Mesendoderm (in vitro differentiated cells): ENCODE results near the gene ZBTB39.

Experiments used
- DNase-seq: peaks from one replicate; pipeline ENCODE4 v3.0.0; 2013
- H2AK5ac ChIP-seq: 2 replicates; pipeline ENCODE4 v1.6.1; 2013; ENCODE audit warnings: low read length, inconsistent platforms
- H2BK120ac ChIP-seq: 2 replicates; pipeline ENCODE4 v1.6.1; 2013; ENCODE audit warnings: low read depth, mild to moderate bottlenecking, low read length, moderate library complexity, mixed read lengths
- H2BK15ac ChIP-seq: replicated peaks from 2 replicates; pipeline ENCODE4 v1.6.1; 2013; ENCODE audit warnings: low read depth, mild to moderate bottlenecking, moderate library complexity
- H2BK5ac ChIP-seq: 2 replicates; pipeline ENCODE4 v1.6.1; 2013; ENCODE audit warnings: low read length, inconsistent platforms
- H3K18ac ChIP-seq: 2 replicates; pipeline ENCODE4 v1.6.1; 2013; ENCODE audit warnings: mild to moderate bottlenecking, low read length, mixed read lengths
- H3K23ac ChIP-seq: one replicate; pipeline ENCODE4 v1.6.1; 2013; ENCODE audit warnings: low read length
- H3K27ac ChIP-seq: 2 replicates; pipeline ENCODE4 v1.5.1; 2013; ENCODE audit warnings: low read depth, mild to moderate bottlenecking, inconsistent platforms, low read length, moderate library complexity
- H3K27me3 ChIP-seq: 2 replicates; pipeline ENCODE4 v1.6.1; 2013; ENCODE audit warnings: low read length, control low read depth, mild to moderate bottlenecking, inconsistent platforms; ENCODE audit not compliant: insufficient read depth, poor library complexity
- H3K36me3 ChIP-seq: 2 replicates; pipeline ENCODE4 v1.6.1; 2013; ENCODE audit warnings: low read length, inconsistent platforms; ENCODE audit not compliant: control insufficient read depth, insufficient read depth
- H3K4ac ChIP-seq: one replicate; pipeline ENCODE4 v1.6.1; 2013; ENCODE audit warnings: low read depth, mild to moderate bottlenecking, low read length, moderate library complexity
- H3K4me1 ChIP-seq: 2 replicates; pipeline ENCODE4 v1.6.1; 2013; ENCODE audit warnings: low read depth, low read length, inconsistent platforms; ENCODE audit not compliant: control insufficient read depth
- H3K4me2 ChIP-seq: 2 replicates; pipeline ENCODE4 v1.6.1; 2013; ENCODE audit warnings: low read length
- H3K4me3 ChIP-seq: 2 replicates; pipeline ENCODE4 v1.5.1; 2013; ENCODE audit warnings: mild to moderate bottlenecking, low read length
- H3K56ac ChIP-seq: one replicate; pipeline ENCODE4 v1.6.1; 2013; ENCODE audit warnings: low read length
- H3K79me1 ChIP-seq: 2 replicates; pipeline ENCODE4 v1.6.1; 2013; ENCODE audit warnings: low read length, inconsistent platforms
- H3K79me2 ChIP-seq: 2 replicates; pipeline ENCODE4 v1.6.1; 2013; ENCODE audit warnings: mild to moderate bottlenecking, low read length; ENCODE audit not compliant: control insufficient read depth, insufficient read depth
- H3K9ac ChIP-seq: 2 replicates; pipeline ENCODE4 v1.6.1; 2013; ENCODE audit warnings: low read length, inconsistent platforms
- H4K5ac ChIP-seq: one replicate; pipeline ENCODE4 v1.6.1; 2013; ENCODE audit warnings: low read length
- H4K8ac ChIP-seq: one replicate; pipeline ENCODE4 v1.6.1; 2013; ENCODE audit warnings: low read depth, mild to moderate bottlenecking, control low read depth, low read length, moderate library complexity
- WGBS: extraction: QIAGEN DNeasy Blood & Tissue Kit; methylation state at CpG from one replicate; pipeline ENCODE4 v1.1.7; 2013; ENCODE audit warnings: low lambda C conversion rate, missing lambda C conversion rate; ENCODE audit not compliant: insufficient coverage; ENCODE audit errors: extremely low coverage; 5-methylcytosine and 5-hydroxymethylcytosine counted together

ZBTB39 gene

GRCh38 chr12:57046086-57046791 is 39.9 kb upstream of the ZBTB39 start:
- Histone ChIP-seq H3K9ac (no peak overlapping the region), H3K36me3 (no peaks in the 10 kb centered on the region), H2BK15ac (no peak overlapping the region), H3K4me1 (no peaks in the 10 kb centered on the region), H4K8ac (no peak overlapping the region), H3K27ac (no peak overlapping the region), H3K4me3 (no peak overlapping the region), H2BK5ac (no peak overlapping the region), H3K79me2 (no peaks in the 10 kb centered on the region), H3K4ac (no peak overlapping the region), H3K4me2 (no peak overlapping the region), H3K56ac (no peak overlapping the region), H3K27me3 (peaks cover 2% of the 10 kb centered on the region), H2BK120ac (no peak overlapping the region), H3K18ac (no peak overlapping the region), H3K23ac (no peak overlapping the region), H2AK5ac (no peak overlapping the region), H3K79me1 (no peaks in the 10 kb centered on the region), H4K5ac (no peak overlapping the region)
- no peak for DNase-seq
- no CpG with 5 or more reads among the region's 6 CpGs for WGBS

GRCh38 chr12:57044889-57045288 is 38.5 kb upstream of the ZBTB39 start:
- Histone ChIP-seq H2BK120ac (no peak overlapping the region), H3K18ac (no peak overlapping the region), H3K79me1 (no peaks in the 10 kb centered on the region), H2BK15ac (no peak overlapping the region), H2BK5ac (no peak overlapping the region), H3K4me1 (no peaks in the 10 kb centered on the region), H3K27ac (no peak overlapping the region), H3K4ac (no peak overlapping the region), H3K23ac (no peak overlapping the region), H4K5ac (no peak overlapping the region), H3K27me3 (no peaks in the 10 kb centered on the region), H4K8ac (no peak overlapping the region), H3K79me2 (no peaks in the 10 kb centered on the region), H3K56ac (no peak overlapping the region), H3K9ac (no peak overlapping the region), H3K36me3 (no peaks in the 10 kb centered on the region), H3K4me2 (no peak overlapping the region), H2AK5ac (no peak overlapping the region), H3K4me3 (no peak overlapping the region)
- WGBS: no CpG with 5 or more reads among the region's 3 CpGs
- DNase-seq: no peak

GRCh38 chr12:57044468-57044867 is 38.1 kb upstream of the ZBTB39 start:
- Histone ChIP-seq H2AK5ac (no peak overlapping the region), H3K9ac (no peak overlapping the region), H3K4me1 (no peaks in the 10 kb centered on the region), H3K56ac (no peak overlapping the region), H4K8ac (no peak overlapping the region), H2BK15ac (no peak overlapping the region), H3K79me2 (no peaks in the 10 kb centered on the region), H3K79me1 (no peaks in the 10 kb centered on the region), H3K36me3 (no peaks in the 10 kb centered on the region), H3K4ac (no peak overlapping the region), H2BK120ac (no peak overlapping the region), H3K4me3 (no peak overlapping the region), H3K27ac (no peak overlapping the region), H4K5ac (no peak overlapping the region), H3K27me3 (no peaks in the 10 kb centered on the region), H2BK5ac (no peak overlapping the region), H3K18ac (no peak overlapping the region), H3K4me2 (no peak overlapping the region), H3K23ac (no peak overlapping the region)
- no CpG with 5 or more reads among the region's 6 CpGs for WGBS
- no peak for DNase-seq

GRCh38 chr12:57042695-57043094 is 36.3 kb upstream of the ZBTB39 start:
- Histone ChIP-seq H3K4me2 (no peak overlapping the region), H2BK5ac (no peak overlapping the region), H3K23ac (no peak overlapping the region), H4K5ac (no peak overlapping the region), H3K4me1 (no peaks in the 10 kb centered on the region), H2BK15ac (no peak overlapping the region), H3K36me3 (no peaks in the 10 kb centered on the region), H3K79me2 (no peaks in the 10 kb centered on the region), H3K4ac (no peak overlapping the region), H3K9ac (no peak overlapping the region), H3K27ac (no peak overlapping the region), H2AK5ac (no peak overlapping the region), H3K79me1 (no peaks in the 10 kb centered on the region), H3K4me3 (no peak overlapping the region), H3K18ac (no peak overlapping the region), H2BK120ac (no peak overlapping the region), H4K8ac (no peak overlapping the region), H3K27me3 (no peaks in the 10 kb centered on the region), H3K56ac (no peak overlapping the region)
- DNase-seq: no peak
- WGBS: no CpG with 5 or more reads among the region's 2 CpGs

GRCh38 chr12:57040750-57041149 is 34.4 kb upstream of the ZBTB39 start:
- WGBS: no CpG with 5 or more reads among the region's 2 CpGs

GRCh38 chr12:57040211-57040610 is 33.9 kb upstream of the ZBTB39 start:
- Histone ChIP-seq H3K27me3 (no peaks in the 10 kb centered on the region), H3K56ac (no peak overlapping the region)

More at GRCh38 chr12:57040750-57041149, 34.4 kb upstream of the ZBTB39 start:
- H3K79me2 ChIP-seq: no peaks in the 10 kb centered on the region
- H4K8ac ChIP-seq: no peak overlapping the region
- H2AK5ac ChIP-seq: no peak overlapping the region
- no peaks in the 10 kb centered on the region for H3K4me1 ChIP-seq
- H3K4me3 ChIP-seq: no peak overlapping the region
- no peak overlapping the region for H3K9ac ChIP-seq
- H3K23ac ChIP-seq: no peak overlapping the region
- no peaks in the 10 kb centered on the region for H3K36me3 ChIP-seq
- H3K56ac ChIP-seq: no peak overlapping the region
- DNase-seq: no peak
- H2BK120ac ChIP-seq: no peak overlapping the region
- no peak overlapping the region for H3K4ac ChIP-seq
- H3K18ac ChIP-seq: no peak overlapping the region
- H3K27ac ChIP-seq: no peak overlapping the region
- no peaks in the 10 kb centered on the region for H3K79me1 ChIP-seq
- H3K4me2 ChIP-seq: no peak overlapping the region
- no peak overlapping the region for H2BK5ac ChIP-seq
- H3K27me3 ChIP-seq: no peaks in the 10 kb centered on the region
- H2BK15ac ChIP-seq: no peak overlapping the region
- no peak overlapping the region for H4K5ac ChIP-seq

More at GRCh38 chr12:57040211-57040610, 33.9 kb upstream of the ZBTB39 start:
- Histone ChIP-seq H3K79me1 (no peaks in the 10 kb centered on the region), H4K8ac (no peak overlapping the region), H3K4me3 (no peak overlapping the region), H3K36me3 (no peaks in the 10 kb centered on the region), H3K9ac (no peak overlapping the region), H4K5ac (no peak overlapping the region), H3K4me2 (no peak overlapping the region), H3K27ac (no peak overlapping the region), H2BK15ac (no peak overlapping the region), H2BK120ac (no peak overlapping the region), H3K18ac (no peak overlapping the region), H3K4ac (no peak overlapping the region), H2AK5ac (no peak overlapping the region), H3K4me1 (no peaks in the 10 kb centered on the region), H3K79me2 (no peaks in the 10 kb centered on the region), H3K23ac (no peak overlapping the region), H2BK5ac (no peak overlapping the region)
- WGBS: no CpG with 5 or more reads among the region's 4 CpGs
- DNase-seq: no peak
